ENCODE results near the gene SPRN.

Gene SPRN

DNA sequence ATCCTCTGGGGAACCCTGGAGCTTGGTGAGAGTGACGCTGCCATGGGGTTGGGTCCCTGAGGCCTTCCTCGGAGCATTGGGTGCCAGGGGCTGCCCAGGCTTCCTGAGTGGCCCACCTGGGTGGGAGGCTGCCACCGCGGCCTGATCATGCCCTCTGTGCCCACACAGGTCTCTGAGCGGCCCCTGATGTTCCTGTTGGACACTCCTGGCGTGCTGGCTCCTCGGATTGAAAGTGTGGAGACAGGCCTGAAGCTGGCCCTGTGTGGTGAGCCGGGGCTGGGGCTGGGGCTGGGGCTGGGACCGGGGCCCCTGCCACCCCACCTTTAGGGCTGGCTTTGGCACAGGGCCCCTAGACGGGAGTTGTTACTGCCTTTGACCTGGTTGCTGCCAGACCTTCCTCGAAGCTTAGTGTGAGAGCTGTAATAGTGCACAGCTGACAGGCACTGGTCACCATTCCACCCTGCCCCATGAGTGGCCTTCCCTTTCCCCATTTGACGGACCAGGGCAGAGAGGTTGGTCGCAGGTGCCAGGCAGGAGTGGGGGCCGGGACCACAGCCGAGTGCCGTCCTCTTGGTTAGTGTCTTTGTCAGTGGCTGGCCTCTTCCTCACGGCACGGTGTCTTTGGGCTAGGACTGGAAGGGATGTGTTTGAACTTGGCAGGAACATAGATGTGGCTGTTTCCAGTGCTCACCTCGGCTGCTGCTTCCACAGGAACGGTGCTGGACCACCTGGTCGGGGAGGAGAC, 22.3 kb downstream of the SPRN start:
- Histone ChIP-seq H3K36me3 (ENCODE audit: control insufficient read depth, insufficient read depth, low read length) (peaks cover 12% of the 10 kb centered on the region), H3K27ac (ENCODE audit: low read depth, low read length) (no peak overlapping the region)

DNA sequence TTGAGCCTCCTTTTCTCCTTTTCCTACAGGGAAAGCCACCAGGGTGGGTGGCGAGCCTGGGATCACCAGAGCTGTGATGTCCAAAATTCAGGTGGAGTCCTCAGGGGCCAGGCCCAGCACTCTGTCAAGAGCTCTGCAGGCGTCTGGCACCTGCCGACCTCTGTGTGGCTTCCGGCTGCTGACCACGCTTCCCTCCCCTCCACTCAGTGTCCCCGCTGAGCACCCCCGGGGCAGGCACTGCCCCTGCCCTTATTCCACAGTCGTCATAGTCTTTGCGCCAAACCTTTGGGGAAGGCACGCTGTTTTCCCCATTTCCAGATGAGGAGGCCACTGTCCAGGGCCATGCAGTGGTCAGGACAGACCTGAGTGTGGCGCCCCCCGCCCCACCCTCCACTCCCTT, 22.9 kb downstream of the SPRN start:
- DNase-seq = no peak
- H3K79me1 ChIP-seq (ENCODE audit: low read length) = peaks cover 4% of the 10 kb centered on the region
- H3K4me3 ChIP-seq (ENCODE audit: low read length) = no peak overlapping the region
- H3K27ac ChIP-seq (ENCODE audit: low read depth, low read length) = no peak overlapping the region
- H2AK5ac ChIP-seq (ENCODE audit: low read length) = no peak overlapping the region
- H3K79me2 ChIP-seq (ENCODE audit: control insufficient read depth, insufficient read depth, low read length) = peaks cover 2% of the 10 kb centered on the region
- no peak overlapping the region for H4K5ac ChIP-seq (ENCODE audit: low read length)
- H3K4ac ChIP-seq (ENCODE audit: low read depth, low read length) = no peak overlapping the region
- H3K27me3 ChIP-seq (ENCODE audit: insufficient read depth, low read length, poor library complexity) = no peaks in the 10 kb centered on the region
- no peak overlapping the region for H3K18ac ChIP-seq (ENCODE audit: low read length)
- peaks cover 12% of the 10 kb centered on the region for H3K36me3 ChIP-seq (ENCODE audit: control insufficient read depth, insufficient read depth, low read length)
- H2BK120ac ChIP-seq (ENCODE audit: low read depth, low read length) = no peak overlapping the region
- no peak overlapping the region for H3K56ac ChIP-seq (ENCODE audit: low read length)
- H3K4me1 ChIP-seq (ENCODE audit: control insufficient read depth, low read depth, low read length) = no peaks in the 10 kb centered on the region
- H2BK15ac ChIP-seq (replicated peaks; ENCODE audit: low read depth) = no peak overlapping the region
- H3K4me2 ChIP-seq (ENCODE audit: low read length) = no peak overlapping the region
- WGBS (ENCODE audit: extremely low coverage, insufficient coverage, low lambda C conversion rate) = no CpG with 5 or more reads among the region's 12 CpGs
- H4K8ac ChIP-seq (ENCODE audit: low read depth, low read length) = no peak overlapping the region
- no peak overlapping the region for H3K23ac ChIP-seq (ENCODE audit: low read length)
- no peak overlapping the region for H3K9ac ChIP-seq (ENCODE audit: low read length)
- H2BK5ac ChIP-seq (ENCODE audit: low read length) = no peak overlapping the region

More for the DNA sequence above, 22.3 kb downstream of the SPRN start:
- no peak overlapping the region for H4K8ac ChIP-seq (ENCODE audit: low read depth, low read length)
- H3K79me2 ChIP-seq (ENCODE audit: control insufficient read depth, insufficient read depth, low read length) = peaks cover 5% of the 10 kb centered on the region
- no peak overlapping the region for H3K56ac ChIP-seq (ENCODE audit: low read length)
- H3K9ac ChIP-seq (ENCODE audit: low read length) = no peak overlapping the region
- no peak overlapping the region for H3K4me2 ChIP-seq (ENCODE audit: low read length)
- H3K18ac ChIP-seq (ENCODE audit: low read length) = no peak overlapping the region
- no peak overlapping the region for H2BK15ac ChIP-seq (replicated peaks; ENCODE audit: low read depth)
- H3K27me3 ChIP-seq (ENCODE audit: insufficient read depth, low read length, poor library complexity) = no peaks in the 10 kb centered on the region
- no peak overlapping the region for H4K5ac ChIP-seq (ENCODE audit: low read length)
- H3K4ac ChIP-seq (ENCODE audit: low read depth, low read length) = no peak overlapping the region
- H3K4me1 ChIP-seq (ENCODE audit: control insufficient read depth, low read depth, low read length) = no peaks in the 10 kb centered on the region
- peaks cover 2% of the 10 kb centered on the region for H3K79me1 ChIP-seq (ENCODE audit: low read length)
- no peak overlapping the region for H2BK120ac ChIP-seq (ENCODE audit: low read depth, low read length)
- H2AK5ac ChIP-seq (ENCODE audit: low read length) = no peak overlapping the region
- no peak for DNase-seq
- no peak overlapping the region for H3K23ac ChIP-seq (ENCODE audit: low read length)
- H3K4me3 ChIP-seq (ENCODE audit: low read length) = no peak overlapping the region
- H2BK5ac ChIP-seq (ENCODE audit: low read length) = no peak overlapping the region
- WGBS (ENCODE audit: extremely low coverage, insufficient coverage, low lambda C conversion rate) = no CpG with 5 or more reads among the region's 21 CpGs

DNA sequence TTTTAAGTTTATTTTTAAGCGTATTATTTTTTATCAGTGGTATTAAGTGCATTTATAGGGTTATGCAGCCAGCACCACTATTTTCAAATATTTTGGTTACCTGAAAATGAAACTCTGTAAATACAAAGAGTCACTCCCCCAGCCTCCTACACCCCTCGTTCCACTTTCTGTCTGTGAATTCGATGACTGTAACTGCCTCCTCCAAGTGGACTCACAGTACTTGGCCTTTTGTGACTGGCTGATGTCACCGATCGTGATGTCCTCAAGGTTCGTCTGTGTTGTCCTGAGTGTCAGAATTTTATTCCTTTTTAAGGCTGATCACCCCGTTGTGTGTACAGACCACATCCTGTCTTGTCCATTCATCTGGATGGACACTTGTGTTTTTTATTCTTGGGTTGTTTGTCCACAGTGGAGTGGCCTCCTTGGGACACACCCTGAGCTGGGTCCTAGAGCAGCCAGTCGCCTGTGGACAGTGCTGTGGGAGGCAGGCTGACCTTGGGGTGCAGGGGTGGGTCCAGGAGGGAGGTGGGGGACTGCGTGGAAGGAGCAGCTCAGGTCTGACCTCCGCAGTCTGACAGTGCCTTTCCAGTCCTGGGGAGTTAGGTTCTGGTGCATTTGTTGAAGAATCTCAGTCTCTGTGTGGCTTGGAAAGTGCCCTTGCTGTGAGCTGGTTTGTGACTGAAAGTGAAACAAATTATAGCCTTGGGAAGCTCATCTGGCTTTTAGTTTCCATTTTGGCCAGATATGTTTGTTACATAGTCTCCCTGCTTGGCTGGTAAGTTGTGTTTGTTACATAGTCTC, 23.6 kb downstream of the SPRN start:
- Histone ChIP-seq H4K8ac (ENCODE audit: low read depth, low read length) (no peak overlapping the region), H3K56ac (ENCODE audit: low read length) (no peak overlapping the region), H4K5ac (ENCODE audit: low read length) (no peak overlapping the region), H3K79me1 (ENCODE audit: low read length) (peaks cover 6% of the 10 kb centered on the region), H3K23ac (ENCODE audit: low read length) (no peak overlapping the region), H3K27me3 (ENCODE audit: insufficient read depth, low read length, poor library complexity) (no peaks in the 10 kb centered on the region), H2BK5ac (ENCODE audit: low read length) (no peak overlapping the region), H2BK15ac (replicated peaks; ENCODE audit: low read depth) (no peak overlapping the region), H3K36me3 (ENCODE audit: control insufficient read depth, insufficient read depth, low read length) (peaks cover 12% of the 10 kb centered on the region), H3K4ac (ENCODE audit: low read depth, low read length) (no peak overlapping the region), H2BK120ac (ENCODE audit: low read depth, low read length) (no peak overlapping the region), H3K4me1 (ENCODE audit: control insufficient read depth, low read depth, low read length) (no peaks in the 10 kb centered on the region), H3K9ac (ENCODE audit: low read length) (no peak overlapping the region), H3K79me2 (ENCODE audit: control insufficient read depth, insufficient read depth, low read length) (peaks cover 3% of the 10 kb centered on the region), H3K27ac (ENCODE audit: low read depth, low read length) (no peak overlapping the region), H3K18ac (ENCODE audit: low read length) (no peak overlapping the region), H3K4me2 (ENCODE audit: low read length) (no peak overlapping the region), H3K4me3 (ENCODE audit: low read length) (no peak overlapping the region), H2AK5ac (ENCODE audit: low read length) (no peak overlapping the region)
- WGBS (ENCODE audit: extremely low coverage, insufficient coverage, low lambda C conversion rate) = no CpG with 5 or more reads among the region's 10 CpGs
- no peak for DNase-seq

DNA sequence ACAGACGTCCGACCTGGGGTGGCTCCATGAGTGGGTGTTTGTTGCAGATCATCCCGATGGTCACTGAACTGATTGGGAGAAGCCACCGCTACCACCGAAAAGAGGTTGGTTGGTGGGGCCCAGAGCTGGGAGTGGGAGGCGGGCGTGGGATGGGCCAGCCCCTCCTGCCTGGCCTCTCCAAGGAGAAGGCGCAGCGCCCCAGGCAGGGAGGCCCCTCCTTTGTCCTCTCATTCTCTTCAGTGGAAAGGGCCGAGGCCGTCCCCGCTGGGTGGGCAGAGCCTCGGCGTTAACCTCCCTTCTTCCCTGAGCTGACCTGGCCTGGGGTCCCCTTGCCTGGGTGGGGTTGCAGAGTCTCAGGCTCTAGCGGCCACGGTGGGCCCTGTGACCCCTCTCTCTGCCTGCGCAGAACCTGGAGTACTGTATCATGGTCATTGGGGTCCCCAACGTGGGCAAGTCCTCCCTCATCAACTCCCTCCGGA, 25.3 kb downstream of the SPRN start:
- Histone ChIP-seq H3K4me1 (ENCODE audit: control insufficient read depth, low read depth, low read length) (no peaks in the 10 kb centered on the region), H2BK5ac (ENCODE audit: low read length) (no peak overlapping the region), H3K79me2 (ENCODE audit: control insufficient read depth, insufficient read depth, low read length) (peaks cover 14% of the 10 kb centered on the region), H2BK15ac (replicated peaks; ENCODE audit: low read depth) (no peak overlapping the region), H3K36me3 (ENCODE audit: control insufficient read depth, insufficient read depth, low read length) (peaks cover 12% of the 10 kb centered on the region), H3K4me3 (ENCODE audit: low read length) (no peak overlapping the region), H3K79me1 (ENCODE audit: low read length) (peaks cover 14% of the 10 kb centered on the region), H3K4ac (ENCODE audit: low read depth, low read length) (no peak overlapping the region), H3K23ac (ENCODE audit: low read length) (no peak overlapping the region), H2AK5ac (ENCODE audit: low read length) (no peak overlapping the region), H3K18ac (ENCODE audit: low read length) (no peak overlapping the region), H3K27ac (ENCODE audit: low read depth, low read length) (no peak overlapping the region), H4K8ac (ENCODE audit: low read depth, low read length) (no peak overlapping the region), H2BK120ac (ENCODE audit: low read depth, low read length) (no peak overlapping the region), H4K5ac (ENCODE audit: low read length) (no peak overlapping the region), H3K4me2 (ENCODE audit: low read length) (no peak overlapping the region), H3K9ac (ENCODE audit: low read length) (no peak overlapping the region), H3K27me3 (ENCODE audit: insufficient read depth, low read length, poor library complexity) (no peaks in the 10 kb centered on the region), H3K56ac (ENCODE audit: low read length) (no peak overlapping the region)
- DNase-seq = no peak
- no CpG with 5 or more reads among the region's 19 CpGs for WGBS (ENCODE audit: extremely low coverage, insufficient coverage, low lambda C conversion rate)

DNA sequence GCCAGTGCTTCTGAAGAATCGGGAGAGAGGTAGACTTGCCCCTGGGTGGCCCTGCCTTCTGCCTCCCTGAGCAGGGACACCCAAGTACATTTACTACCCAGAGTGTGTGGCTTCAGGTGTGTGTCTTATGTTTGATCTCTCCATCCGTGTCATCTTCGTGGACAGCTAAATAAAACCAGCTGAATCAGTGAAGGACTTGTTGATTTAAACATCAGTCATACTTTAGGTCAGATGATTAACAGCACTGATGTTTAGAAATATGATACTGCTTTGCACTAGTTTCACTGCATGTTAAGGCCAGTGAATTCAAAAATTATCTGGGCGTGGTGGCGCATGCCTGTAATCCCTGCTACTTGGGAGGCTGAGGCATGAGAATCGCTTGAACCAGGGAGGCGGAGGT, 26.5 kb downstream of the SPRN start:
- Histone ChIP-seq H3K56ac (ENCODE audit: low read length) (no peak overlapping the region), H3K4me2 (ENCODE audit: low read length) (no peak overlapping the region), H2BK120ac (ENCODE audit: low read depth, low read length) (no peak overlapping the region), H3K79me1 (ENCODE audit: low read length) (peaks cover 14% of the 10 kb centered on the region), H4K5ac (ENCODE audit: low read length) (no peak overlapping the region), H3K4ac (ENCODE audit: low read depth, low read length) (no peak overlapping the region), H3K27me3 (ENCODE audit: insufficient read depth, low read length, poor library complexity) (no peaks in the 10 kb centered on the region), H3K79me2 (ENCODE audit: control insufficient read depth, insufficient read depth, low read length) (peaks cover 14% of the 10 kb centered on the region), H3K18ac (ENCODE audit: low read length) (no peak overlapping the region), H2AK5ac (ENCODE audit: low read length) (no peak overlapping the region), H4K8ac (ENCODE audit: low read depth, low read length) (no peak overlapping the region), H3K27ac (ENCODE audit: low read depth, low read length) (no peak overlapping the region), H3K4me3 (ENCODE audit: low read length) (no peak overlapping the region), H3K9ac (ENCODE audit: low read length) (no peak overlapping the region), H2BK5ac (ENCODE audit: low read length) (no peak overlapping the region), H3K36me3 (ENCODE audit: control insufficient read depth, insufficient read depth, low read length) (peaks cover 11% of the 10 kb centered on the region), H3K4me1 (ENCODE audit: control insufficient read depth, low read depth, low read length) (no peaks in the 10 kb centered on the region), H3K23ac (ENCODE audit: low read length) (no peak overlapping the region), H2BK15ac (replicated peaks; ENCODE audit: low read depth) (no peak overlapping the region)
- no peak for DNase-seq
- WGBS (ENCODE audit: extremely low coverage, insufficient coverage, low lambda C conversion rate) = no CpG with 5 or more reads among the region's 7 CpGs

Measured in mesendoderm (in vitro differentiated cells).